Superior temporal gyrus (tissue), 1 donor: ENCODE data around the gene SCYL1.

Experiments used
- DNase-seq: peaks from one replicate; pipeline ENCODE4 v3.0.0-alpha.2; 2016; ENCODE audit errors: extremely low spot score

SCYL1 gene

GRCh38 chr11:65569164-65569972 lies 44.5 kb downstream of the SCYL1 start:
- no peak for DNase-seq

- DNase-seq: peak; percentile 98
Measured at GRCh38 chr11:65569973-65570918, 45.4 kb downstream of the SCYL1 start, which contains the start of gene ZNRD2. TSS of gene ZNRD2 (plus strand) at chr11:65570477. CDS start at chr11:65570492, 15 bp downstream.

- no peak for DNase-seq
Measured at GRCh38 chr11:65571420-65571819, 46.5 kb downstream of the SCYL1 start.

- DNase-seq: peak; percentile 19
Measured at GRCh38 chr11:65571940-65572339, 47.1 kb downstream of the SCYL1 start.

GRCh38 chr11:65572356-65573051 lies 47.6 kb downstream of the SCYL1 start, which contains the start of gene FAM89B:
TSS of gene FAM89B (plus strand) at chr11:65572538. CDS start at chr11:65572670, 132 bp downstream.
- peak; percentile 82 for DNase-seq

GRCh38 chr11:65573391-65574079 lies 48.7 kb downstream of the SCYL1 start:
- DNase-seq: peak; percentile 12

GRCh38 chr11:65574109-65574810 lies 49.4 kb downstream of the SCYL1 start:
- peak; percentile 67 for DNase-seq

- peak; percentile 18 for DNase-seq
Measured at GRCh38 chr11:65574811-65575567, 50.1 kb downstream of the SCYL1 start.

GRCh38 chr11:65575568-65576231 lies 50.8 kb downstream of the SCYL1 start, which contains the start of gene EHBP1L1:
TSS of gene EHBP1L1 (plus strand) at chr11:65576053. CDS start at chr11:65576303, 250 bp downstream.
- DNase-seq: no peak

GRCh38 chr11:65576232-65576866 lies 51.5 kb downstream of the SCYL1 start:
- DNase-seq: no peak

GRCh38 chr11:65576867-65577755 lies 52.2 kb downstream of the SCYL1 start:
- no peak for DNase-seq

GRCh38 chr11:65577756-65578109 lies 52.9 kb downstream of the SCYL1 start:
- no peak for DNase-seq

GRCh38 chr11:65578134-65578533 lies 53.3 kb downstream of the SCYL1 start:
- no peak for DNase-seq

GRCh38 chr11:65578667-65579066 lies 53.8 kb downstream of the SCYL1 start:
- DNase-seq: no peak

GRCh38 chr11:65579291-65579690 lies 54.4 kb downstream of the SCYL1 start:
- no peak for DNase-seq

GRCh38 chr11:65580031-65580692 lies 55.3 kb downstream of the SCYL1 start:
- no peak for DNase-seq

- DNase-seq: no peak
Measured at GRCh38 chr11:65580756-65581155, 55.9 kb downstream of the SCYL1 start.
